Panc1 (cell line): ENCODE results near the gene SART3. TPM values are rescaled to one million over a fixed set of nuclear protein-coding genes. Genes with fewer than 3 reads are reported as not detected.
A peak's percentile ranks its signal among the peaks of the same experiment; 100 is the strongest.

Experiments
- ATAC-seq: fragments of 200-7000 bp; cut with Tn5 transposase; 2 replicates; pipeline ENCODE4 v1.9.1; 2020; ENCODE audit warnings: mild to moderate bottlenecking, moderate library complexity
- BruUV-seq: library from RNA; stranded (reverse); fragments of 400-500 nt; replicated peaks from 2 replicates; lab custom pipeline; 2021; lab: Mats Ljungman, UMichigan
- CTCF ChIA-PET: fragments of 300-600 bp; sonication (Branson Sonifier 250); formaldehyde crosslinking; loops from one replicate; lab custom pipeline; 2022; ENCODE audit warnings: antibody characterized with exemption; lab: Charles Lee
- POLR2A ChIA-PET: fragments of 300-600 bp; sonication (Branson Sonifier 250); formaldehyde crosslinking; loops from one replicate; lab custom pipeline; 2022; ENCODE audit warnings: antibody characterized with exemption; lab: Charles Lee
- DNase-seq: peaks from one replicate; pipeline ENCODE4 v3.0.0-alpha.2; 2010; ENCODE audit warnings: low read depth, low spot score
- H3K27ac ChIP-seq: 2 replicates; pipeline ENCODE4 v1.5.1; 2011; ENCODE audit warnings: mild to moderate bottlenecking, low read length, inconsistent platforms
- H3K27me3 ChIP-seq: fragments of 200-500 bp; sonication (Bioruptor generic); 2 replicates; pipeline ENCODE4 v1.6.0; 2014; ENCODE audit warnings: low read length, inconsistent platforms; ENCODE audit not compliant: control insufficient read depth, insufficient read depth
- H3K36me3 ChIP-seq: fragments of 200-500 bp; sonication (Bioruptor generic); 2 replicates; pipeline ENCODE4 v1.5.1; 2014; ENCODE audit warnings: inconsistent platforms, mild to moderate bottlenecking, low read length, moderate library complexity; ENCODE audit not compliant: control insufficient read depth, insufficient read depth
- H3K4me1 ChIP-seq: 2 replicates; pipeline ENCODE4 v1.5.1; 2011; ENCODE audit warnings: inconsistent platforms, mild to moderate bottlenecking, low read length, moderate library complexity; ENCODE audit not compliant: control insufficient read depth, insufficient read depth
- H3K4me3 ChIP-seq, 2 experiments: 2 replicates each; pipeline ENCODE4 v1.5.1; 2011 to 2012; ENCODE audit warnings: low read depth in 2 of 2, low read length in 2 of 2, mild to moderate bottlenecking in 2 of 2, inconsistent platforms in 1 of 2, moderate library complexity in 1 of 2
- H3K9me3 ChIP-seq: fragments of 200-500 bp; sonication (Bioruptor generic); 2 replicates; pipeline ENCODE4 v1.5.1; 2014; ENCODE audit warnings: low read depth, mild to moderate bottlenecking, inconsistent platforms, low read length, moderate library complexity; ENCODE audit not compliant: control insufficient read depth, insufficient read depth
- CTCF ChIP-seq: fragments of 450-650 bp; IDR thresholded peaks from 2 replicates; pipeline ENCODE4 v1.5.1; 2017; ENCODE audit warnings: mild to moderate bottlenecking
- POLR2AphosphoS5 ChIP-seq: IDR thresholded peaks from 2 replicates; pipeline ENCODE4 v1.6.1; 2012; ENCODE audit warnings: mild to moderate bottlenecking, low read depth, low read length, moderate library complexity
- SIN3A ChIP-seq: IDR thresholded peaks from 2 replicates; pipeline ENCODE4 v1.6.1; 2012; ENCODE audit warnings: low read depth, mild to moderate bottlenecking, low read length, moderate library complexity, borderline replicate concordance; ENCODE audit not compliant: insufficient read depth
- TCF7L2 ChIP-seq: IDR thresholded peaks from 2 replicates; pipeline ENCODE4 v1.6.1; 2011; ENCODE audit warnings: mild to moderate bottlenecking, low read depth, low read length, inconsistent platforms
- in situ Hi-C: cut with HindIII; loops from 2 replicates; pipeline ENCODE4 v1.10.0; 2016; ENCODE audit warnings: low sequenced_read_pairs, low pct_unique_long_range_greater_than_20kb
- intact Hi-C: fragments of 100-400 bp; cut with micrococcal nuclease; formaldehyde crosslinking; loops from one replicate; pipeline ENCODE4 v1.10.0; 2022; ENCODE audit not compliant: unreplicated experiment
- total RNA-seq: library from RNA; stranded (reverse); gene quantifications from one replicate; pipeline ENCODE4 v1.2.1, GENCODE V29; 2021; ENCODE audit not compliant: unreplicated experiment
- TF ChIP-seq, protein P1 (sequence below), 2 experiments: IDR thresholded peaks; 2 replicates each; pipeline ENCODE4 v1.6.1; 2011 to 2012; ENCODE audit warnings: low read depth in 2 of 2, control low read depth in 1 of 2, low read length in 1 of 2, mild to moderate bottlenecking in 1 of 2, moderate library complexity in 1 of 2; ENCODE audit not compliant: insufficient read depth in 1 of 2

SART3 gene
- total RNA-seq, 1 experiment from 2014 or later, result 55.9 TPM

DNA sequence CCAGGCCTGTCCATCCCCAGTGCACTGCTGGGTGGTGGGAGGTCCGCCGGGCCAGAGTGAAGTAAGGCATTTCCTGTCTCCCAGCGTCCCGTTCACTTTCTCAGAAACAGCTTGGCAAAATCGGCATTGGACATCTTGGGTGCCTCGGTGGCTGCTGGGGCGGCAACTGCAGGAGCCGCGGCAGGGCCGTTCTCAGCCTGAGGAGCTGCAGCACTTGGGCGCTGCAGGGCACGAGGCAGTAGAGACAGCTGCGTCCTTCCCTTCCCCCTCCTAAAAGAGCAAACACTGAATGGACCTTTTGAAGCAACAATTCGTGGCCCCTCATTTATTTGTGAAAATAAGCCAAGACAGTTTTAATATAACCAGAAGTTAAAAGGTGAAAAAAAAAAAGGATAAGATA is 37.6 kb downstream of the SART3 start:
- DNase-seq (no peak), ATAC-seq (no peak)
- H3K4me3 ChIP-seq, result no peak overlapping the region
- no TSS peak for BruUV-seq
- no peaks in the 10 kb centered on the region for H3K9me3 ChIP-seq
- ChIA-PET CTCF (no interaction called here), POLR2A (interaction anchor here (0.7 kb wide), 2 partner anchors 88 to 276 kb away, joined by 4 read pairs; no protein-coding TSS in a partner anchor)
- H3K4me1 ChIP-seq, result no peaks in the 10 kb centered on the region
- no peak overlapping the region for H3K27ac ChIP-seq
- in situ Hi-C loops, result no loop called here
- H3K36me3 ChIP-seq, result peaks cover 40% of the 10 kb centered on the region
- H3K27me3 ChIP-seq, result no peaks in the 10 kb centered on the region
- TF ChIP-seq SIN3A (no peak), TCF7L2 (no peak), CTCF (no peak), POLR2AphosphoS5 (no peak)
- TF ChIP-seq, protein P1, sequence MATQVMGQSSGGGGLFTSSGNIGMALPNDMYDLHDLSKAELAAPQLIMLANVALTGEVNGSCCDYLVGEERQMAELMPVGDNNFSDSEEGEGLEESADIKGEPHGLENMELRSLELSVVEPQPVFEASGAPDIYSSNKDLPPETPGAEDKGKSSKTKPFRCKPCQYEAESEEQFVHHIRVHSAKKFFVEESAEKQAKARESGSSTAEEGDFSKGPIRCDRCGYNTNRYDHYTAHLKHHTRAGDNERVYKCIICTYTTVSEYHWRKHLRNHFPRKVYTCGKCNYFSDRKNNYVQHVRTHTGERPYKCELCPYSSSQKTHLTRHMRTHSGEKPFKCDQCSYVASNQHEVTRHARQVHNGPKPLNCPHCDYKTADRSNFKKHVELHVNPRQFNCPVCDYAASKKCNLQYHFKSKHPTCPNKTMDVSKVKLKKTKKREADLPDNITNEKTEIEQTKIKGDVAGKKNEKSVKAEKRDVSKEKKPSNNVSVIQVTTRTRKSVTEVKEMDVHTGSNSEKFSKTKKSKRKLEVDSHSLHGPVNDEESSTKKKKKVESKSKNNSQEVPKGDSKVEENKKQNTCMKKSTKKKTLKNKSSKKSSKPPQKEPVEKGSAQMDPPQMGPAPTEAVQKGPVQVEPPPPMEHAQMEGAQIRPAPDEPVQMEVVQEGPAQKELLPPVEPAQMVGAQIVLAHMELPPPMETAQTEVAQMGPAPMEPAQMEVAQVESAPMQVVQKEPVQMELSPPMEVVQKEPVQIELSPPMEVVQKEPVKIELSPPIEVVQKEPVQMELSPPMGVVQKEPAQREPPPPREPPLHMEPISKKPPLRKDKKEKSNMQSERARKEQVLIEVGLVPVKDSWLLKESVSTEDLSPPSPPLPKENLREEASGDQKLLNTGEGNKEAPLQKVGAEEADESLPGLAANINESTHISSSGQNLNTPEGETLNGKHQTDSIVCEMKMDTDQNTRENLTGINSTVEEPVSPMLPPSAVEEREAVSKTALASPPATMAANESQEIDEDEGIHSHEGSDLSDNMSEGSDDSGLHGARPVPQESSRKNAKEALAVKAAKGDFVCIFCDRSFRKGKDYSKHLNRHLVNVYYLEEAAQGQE (IDR thresholded peaks at IDR 0.05; ENCODE audit: insufficient read depth in 1 of 2, low read depth in 2 of 2, low read length in 1 of 2), result no peak
- intact Hi-C loops, result no loop called here

DNA sequence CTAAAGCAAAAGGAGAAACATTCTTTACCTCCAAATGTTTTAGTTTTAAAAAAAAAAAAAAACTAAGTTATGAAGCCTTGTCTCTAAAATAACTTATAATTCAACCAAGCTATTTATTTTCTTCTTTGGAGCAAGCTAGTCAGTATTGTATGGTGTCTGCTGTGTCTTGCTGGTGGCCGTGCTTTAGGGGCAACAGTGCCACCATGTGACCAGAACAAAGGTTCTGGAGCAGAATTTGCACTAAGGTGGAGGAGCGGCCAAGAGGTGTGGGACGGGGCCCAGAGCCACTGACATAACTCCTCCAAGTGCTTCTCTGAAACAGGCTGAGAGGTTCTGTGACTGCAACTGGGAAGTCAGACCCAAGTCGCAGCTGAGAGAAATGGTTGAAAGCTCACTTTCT is 41.4 kb downstream of the SART3 start:
- DNase-seq (no peak), ATAC-seq (no peak)
- H3K27me3 ChIP-seq, result no peaks in the 10 kb centered on the region
- in situ Hi-C loops (no loop called here), intact Hi-C loops (no loop called here)
- no peak overlapping the region for H3K27ac ChIP-seq
- H3K36me3 ChIP-seq, result peaks cover 29% of the 10 kb centered on the region
- H3K4me3 ChIP-seq, result no peak overlapping the region
- H3K9me3 ChIP-seq, result no peaks in the 10 kb centered on the region
- peaks cover 7% of the 10 kb centered on the region for H3K4me1 ChIP-seq
- ChIA-PET CTCF (no interaction called here), POLR2A (no interaction called here)
- TF ChIP-seq CTCF (no peak; the same call in 1 of the 2 replicates), TCF7L2 (no peak), SIN3A (no peak), POLR2AphosphoS5 (no peak)
- TF ChIP-seq, protein P1 (IDR thresholded peaks at IDR 0.05; ENCODE audit: insufficient read depth in 1 of 2, low read depth in 2 of 2, low read length in 1 of 2), result no peak
- TSS peak; percentile 51 for BruUV-seq
